HEK293 (cell line): ENCODE data around the gene STXBP5L.

Source experiments
- CTCF ChIA-PET: fragments of 350-600 bp; formaldehyde crosslinking; extraction: SDS; loops from one replicate; lab custom pipeline; 2021; ENCODE audit warnings: antibody characterized with exemption; lab: Yijun Ruan, JAX
- POLR2A ChIA-PET: fragments of 300-600 bp; formaldehyde crosslinking; extraction: SDS; loops from one replicate; lab custom pipeline; 2020; ENCODE audit warnings: antibody characterized with exemption, inconsistent platforms; lab: Yijun Ruan, JAX
- H3K27ac ChIP-seq: fragments of 200-500 bp; sonication (Bioruptor generic); 2 replicates; pipeline ENCODE4 v1.5.1; 2014; ENCODE audit warnings: low read depth, low read length, control low read depth, inconsistent platforms; ENCODE audit errors: extremely low read depth
- H3K36me3 ChIP-seq, 2 experiments: fragments of 200-500 bp in 1 of 2; sonication (Bioruptor generic) in 1 of 2; 1 replicate in 1 of 2; 2 replicates in 1 of 2; pipeline ENCODE4 v1.5.1; 2014 to 2017; ENCODE audit warnings: inconsistent platforms in 2 of 2, low read length in 2 of 2; ENCODE audit not compliant: control insufficient read depth in 2 of 2, insufficient read depth in 1 of 2
- H3K4me1 ChIP-seq: fragments of 200-500 bp; sonication (Bioruptor generic); 2 replicates; pipeline ENCODE4 v1.5.1; 2014; ENCODE audit warnings: mild to moderate bottlenecking, low read length, inconsistent platforms; ENCODE audit not compliant: control insufficient read depth, insufficient read depth
- H3K4me3 ChIP-seq: 2 replicates; pipeline ENCODE4 v1.5.1; 2011; ENCODE audit warnings: low read depth, mild to moderate bottlenecking, control low read depth, low read length, moderate library complexity
- H3K9me3 ChIP-seq: fragments of 200-500 bp; sonication (Bioruptor generic); 2 replicates; pipeline ENCODE4 v1.5.1; 2014; ENCODE audit warnings: low read depth, low read length, inconsistent platforms; ENCODE audit not compliant: control insufficient read depth, insufficient read depth
- GLI4 ChIP-seq: fragments of 450-650 bp; formaldehyde crosslinking; IDR thresholded peaks from 2 replicates; pipeline ENCODE4 v1.5.1; 2016; ENCODE audit warnings: missing biosample characterization, missing genetic modification characterization
- PBX3 ChIP-seq: sonication (generic); formaldehyde crosslinking; IDR thresholded peaks from 2 replicates; pipeline ENCODE4 v1.8.1; 2022; ENCODE audit warnings: mild to moderate bottlenecking, moderate library complexity, missing genetic modification reagents
- PRDM1 ChIP-seq: fragments of 450-650 bp; formaldehyde crosslinking; IDR thresholded peaks from 2 replicates; pipeline ENCODE4; 2016; ENCODE audit warnings: missing biosample characterization, missing genetic modification characterization
- ZBTB11 ChIP-seq: fragments of 450-650 bp; formaldehyde crosslinking; conservative IDR thresholded peaks from 2 replicates; pipeline ENCODE4 v1.5.1; 2016; ENCODE audit warnings: low read depth, missing biosample characterization, missing genetic modification characterization
- ZBTB20 ChIP-seq: fragments of 450-650 bp; formaldehyde crosslinking; IDR thresholded peaks from 2 replicates; pipeline ENCODE4 v1.5.1; 2016; ENCODE audit warnings: missing biosample characterization, missing genetic modification characterization
- ZFP37 ChIP-seq: fragments of 450-650 bp; formaldehyde crosslinking; IDR thresholded peaks from 2 replicates; pipeline ENCODE4 v1.5.1; 2016; ENCODE audit warnings: missing biosample characterization, missing genetic modification characterization
- ZNF121 ChIP-seq: fragments of 450-650 bp; formaldehyde crosslinking; IDR thresholded peaks from 2 replicates; pipeline ENCODE4 v1.5.1; 2016; ENCODE audit warnings: missing biosample characterization, missing genetic modification characterization
- ZNF2 ChIP-seq: fragments of 450-650 bp; formaldehyde crosslinking; IDR thresholded peaks from 2 replicates; pipeline ENCODE4 v1.5.1; 2016; ENCODE audit warnings: missing biosample characterization, missing genetic modification characterization
- ZNF423 ChIP-seq: fragments of 450-650 bp; formaldehyde crosslinking; IDR thresholded peaks from 2 replicates; pipeline ENCODE4 v1.5.1; 2016; ENCODE audit warnings: missing biosample characterization, missing genetic modification characterization
- ZNF548 ChIP-seq: fragments of 450-650 bp; formaldehyde crosslinking; IDR thresholded peaks from 2 replicates; pipeline ENCODE4 v1.5.1; 2016; ENCODE audit warnings: missing biosample characterization, missing genetic modification characterization
- ZNF626 ChIP-seq: fragments of 450-650 bp; sonication (Bioruptor Pico); formaldehyde crosslinking; IDR thresholded peaks from 2 replicates; pipeline ENCODE4 v1.5.1; 2018; ENCODE audit warnings: missing biosample characterization, missing genetic modification characterization, inconsistent platforms
- ZNF654 ChIP-seq: fragments of 450-650 bp; formaldehyde crosslinking; IDR thresholded peaks from 2 replicates; pipeline ENCODE4 v1.5.1; 2016; ENCODE audit warnings: low read depth, missing biosample characterization, missing genetic modification characterization
- ZNF777 ChIP-seq: fragments of 450-650 bp; formaldehyde crosslinking; IDR thresholded peaks from 2 replicates; pipeline ENCODE4 v1.5.1; 2017; ENCODE audit warnings: missing biosample characterization, missing genetic modification characterization, borderline replicate concordance
- ZNF792 ChIP-seq: fragments of 450-650 bp; formaldehyde crosslinking; IDR thresholded peaks from 2 replicates; pipeline ENCODE4 v1.5.1; 2016; ENCODE audit warnings: missing biosample characterization, missing genetic modification characterization
- ZNF843 ChIP-seq: fragments of 450-650 bp; formaldehyde crosslinking; IDR thresholded peaks from 2 replicates; pipeline ENCODE4 v1.5.1; 2016; ENCODE audit warnings: missing biosample characterization, missing genetic modification characterization
- TF ChIP-seq, protein P1 (sequence below): fragments of 450-650 bp; formaldehyde crosslinking; IDR thresholded peaks from 2 replicates; pipeline ENCODE4 v1.5.0; 2017; ENCODE audit warnings: missing biosample characterization, missing genetic modification characterization, borderline replicate concordance
- TF ChIP-seq, protein P2 (sequence below): fragments of 450-650 bp; formaldehyde crosslinking; optimal IDR thresholded peaks from 2 replicates; pipeline ENCODE3; 2016; ENCODE audit warnings: missing biosample characterization, mild to moderate bottlenecking, missing genetic modification characterization
- TF ChIP-seq, protein P3 (sequence below): fragments of 450-650 bp; formaldehyde crosslinking; IDR thresholded peaks from 2 replicates; pipeline ENCODE4 v1.5.1; 2016; ENCODE audit warnings: missing biosample characterization, missing genetic modification characterization

The STXBP5L gene

DNA sequence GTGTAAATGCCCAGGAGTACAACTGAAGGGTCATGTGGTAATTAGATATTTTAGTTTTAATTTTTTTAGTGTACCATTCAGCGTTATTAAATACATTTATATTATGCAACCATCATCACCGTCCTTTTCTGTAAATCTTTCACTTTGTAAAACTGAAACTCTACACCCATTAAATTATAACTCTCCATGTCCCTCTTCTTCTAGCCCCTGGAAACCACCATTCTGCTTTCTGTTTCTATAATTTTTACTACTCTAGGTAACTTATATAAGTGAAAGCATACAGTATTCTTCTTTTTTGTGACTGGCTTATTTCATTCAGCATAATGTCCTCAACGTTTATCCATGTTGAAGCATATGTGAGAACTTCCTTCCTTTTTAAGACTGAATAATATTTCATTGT lies 48.1 kb downstream of the STXBP5L start:
- Histone ChIP-seq H3K4me3 (no peak overlapping the region), H3K9me3 (no peaks in the 10 kb centered on the region), H3K36me3 (no peaks in the 10 kb centered on the region), H3K27ac (no peak overlapping the region), H3K4me1 (no peaks in the 10 kb centered on the region)
- POLR2A ChIA-PET = no interaction called here
- TF ChIP-seq, protein P1, sequence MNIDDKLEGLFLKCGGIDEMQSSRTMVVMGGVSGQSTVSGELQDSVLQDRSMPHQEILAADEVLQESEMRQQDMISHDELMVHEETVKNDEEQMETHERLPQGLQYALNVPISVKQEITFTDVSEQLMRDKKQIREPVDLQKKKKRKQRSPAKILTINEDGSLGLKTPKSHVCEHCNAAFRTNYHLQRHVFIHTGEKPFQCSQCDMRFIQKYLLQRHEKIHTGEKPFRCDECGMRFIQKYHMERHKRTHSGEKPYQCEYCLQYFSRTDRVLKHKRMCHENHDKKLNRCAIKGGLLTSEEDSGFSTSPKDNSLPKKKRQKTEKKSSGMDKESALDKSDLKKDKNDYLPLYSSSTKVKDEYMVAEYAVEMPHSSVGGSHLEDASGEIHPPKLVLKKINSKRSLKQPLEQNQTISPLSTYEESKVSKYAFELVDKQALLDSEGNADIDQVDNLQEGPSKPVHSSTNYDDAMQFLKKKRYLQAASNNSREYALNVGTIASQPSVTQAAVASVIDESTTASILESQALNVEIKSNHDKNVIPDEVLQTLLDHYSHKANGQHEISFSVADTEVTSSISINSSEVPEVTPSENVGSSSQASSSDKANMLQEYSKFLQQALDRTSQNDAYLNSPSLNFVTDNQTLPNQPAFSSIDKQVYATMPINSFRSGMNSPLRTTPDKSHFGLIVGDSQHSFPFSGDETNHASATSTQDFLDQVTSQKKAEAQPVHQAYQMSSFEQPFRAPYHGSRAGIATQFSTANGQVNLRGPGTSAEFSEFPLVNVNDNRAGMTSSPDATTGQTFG (tag by site-specific recombination) = no peak
- TF ChIP-seq, protein P2, sequence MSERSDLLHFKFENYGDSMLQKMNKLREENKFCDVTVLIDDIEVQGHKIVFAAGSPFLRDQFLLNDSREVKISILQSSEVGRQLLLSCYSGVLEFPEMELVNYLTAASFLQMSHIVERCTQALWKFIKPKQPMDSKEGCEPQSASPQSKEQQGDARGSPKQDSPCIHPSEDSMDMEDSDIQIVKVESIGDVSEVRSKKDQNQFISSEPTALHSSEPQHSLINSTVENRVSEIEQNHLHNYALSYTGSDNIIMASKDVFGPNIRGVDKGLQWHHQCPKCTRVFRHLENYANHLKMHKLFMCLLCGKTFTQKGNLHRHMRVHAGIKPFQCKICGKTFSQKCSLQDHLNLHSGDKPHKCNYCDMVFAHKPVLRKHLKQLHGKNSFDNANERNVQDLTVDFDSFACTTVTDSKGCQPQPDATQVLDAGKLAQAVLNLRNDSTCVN = no peak
- TF ChIP-seq PBX3 (CRISPR knock-in tag) (no peak), ZNF2 (tag by site-specific recombination) (no peak), PRDM1 (tag by site-specific recombination) (no peak), ZNF626 (tag by site-specific recombination) (no peak), ZNF654 (tag by site-specific recombination) (no peak), ZNF423 (no peak), ZNF548 (no peak), ZBTB11 (tag by site-specific recombination) (no peak), ZBTB20 (tag by site-specific recombination) (no peak), ZNF843 (no peak), GLI4 (tag by site-specific recombination) (no peak), ZFP37 (no peak), ZNF121 (tag by site-specific recombination) (no peak), ZNF777 (tag by site-specific recombination) (no peak), ZNF792 (no peak)
- TF ChIP-seq, protein P3, sequence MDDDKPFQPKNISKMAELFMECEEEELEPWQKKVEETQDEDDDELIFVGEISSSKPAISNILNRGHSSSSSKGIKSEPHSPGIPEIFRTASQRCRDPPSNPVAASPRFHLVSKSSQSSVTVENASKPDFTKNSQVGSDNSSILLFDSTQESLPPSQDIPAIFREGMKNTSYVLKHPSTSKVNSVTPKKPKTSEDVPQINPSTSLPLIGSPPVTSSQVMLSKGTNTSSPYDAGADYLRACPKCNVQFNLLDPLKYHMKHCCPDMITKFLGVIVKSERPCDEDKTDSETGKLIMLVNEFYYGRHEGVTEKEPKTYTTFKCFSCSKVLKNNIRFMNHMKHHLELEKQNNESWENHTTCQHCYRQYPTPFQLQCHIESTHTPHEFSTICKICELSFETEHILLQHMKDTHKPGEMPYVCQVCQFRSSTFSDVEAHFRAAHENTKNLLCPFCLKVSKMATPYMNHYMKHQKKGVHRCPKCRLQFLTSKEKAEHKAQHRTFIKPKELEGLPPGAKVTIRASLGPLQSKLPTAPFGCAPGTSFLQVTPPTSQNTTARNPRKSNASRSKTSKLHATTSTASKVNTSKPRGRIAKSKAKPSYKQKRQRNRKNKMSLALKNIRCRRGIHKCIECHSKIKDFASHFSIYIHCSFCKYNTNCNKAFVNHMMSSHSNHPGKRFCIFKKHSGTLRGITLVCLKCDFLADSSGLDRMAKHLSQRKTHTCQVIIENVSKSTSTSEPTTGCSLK (tag by site-specific recombination) = no peak
- CTCF ChIA-PET = no interaction called here
